ENCODE measurements around the gene DCAF8L1.
"Not testable (repeated sequence)": the region's sequence is repeated elsewhere in the genome, so short reads cannot be mapped to it uniquely, and the experiment has no call there.

DCAF8L1 gene

GRCh38 chrX:27981349-27981748, at the start of gene DCAF8L1:
TSS of gene DCAF8L1 (minus strand) at chrX:27981449. CDS start at chrX:27981334, 115 bp downstream.
- DNase-seq, result no peak

DNA sequence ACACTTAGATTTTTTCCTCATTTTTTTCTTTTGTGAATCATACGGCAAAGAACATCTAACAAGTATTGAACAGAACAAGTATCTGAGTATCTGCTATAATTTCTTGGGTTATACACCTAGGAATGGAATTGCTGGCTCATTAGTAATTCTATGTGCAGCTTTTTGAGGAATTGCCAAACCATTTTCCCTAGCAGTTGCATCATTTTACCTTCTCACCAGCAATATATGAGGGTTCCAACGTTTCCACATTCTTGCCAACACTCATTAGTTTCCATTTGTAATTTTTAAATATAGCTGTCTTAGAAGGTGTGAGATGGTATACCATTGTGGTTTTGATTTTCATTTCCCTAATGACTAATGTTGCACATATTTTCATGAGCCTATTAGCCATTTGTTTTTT, 41.1 kb upstream of the DCAF8L1 start:
- no peak for DNase-seq

DNA sequence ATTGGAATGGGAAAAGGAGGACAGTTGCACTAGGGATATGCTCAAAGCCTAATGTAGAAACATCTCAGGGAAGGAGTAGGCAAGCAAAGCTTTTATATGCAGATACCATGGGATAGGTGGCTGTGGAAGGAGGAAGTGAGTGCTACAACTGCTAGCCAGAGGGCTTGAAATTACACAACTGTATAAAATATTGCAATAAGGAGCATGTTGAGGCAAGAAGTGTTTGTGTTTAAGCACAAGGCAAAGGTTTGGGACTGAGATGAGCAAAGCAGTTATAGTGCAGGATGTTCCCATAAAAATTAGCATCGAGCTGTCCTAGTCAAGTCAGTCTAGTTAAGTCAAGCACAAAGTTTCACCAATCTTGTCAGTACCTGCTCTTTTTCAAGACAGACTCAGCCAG, 35.6 kb upstream of the DCAF8L1 start:
- no peak for DNase-seq

- DNase-seq, result no peak
Observed at GRCh38 chrX:28015993-28016392, 34.7 kb upstream of the DCAF8L1 start.

DNA sequence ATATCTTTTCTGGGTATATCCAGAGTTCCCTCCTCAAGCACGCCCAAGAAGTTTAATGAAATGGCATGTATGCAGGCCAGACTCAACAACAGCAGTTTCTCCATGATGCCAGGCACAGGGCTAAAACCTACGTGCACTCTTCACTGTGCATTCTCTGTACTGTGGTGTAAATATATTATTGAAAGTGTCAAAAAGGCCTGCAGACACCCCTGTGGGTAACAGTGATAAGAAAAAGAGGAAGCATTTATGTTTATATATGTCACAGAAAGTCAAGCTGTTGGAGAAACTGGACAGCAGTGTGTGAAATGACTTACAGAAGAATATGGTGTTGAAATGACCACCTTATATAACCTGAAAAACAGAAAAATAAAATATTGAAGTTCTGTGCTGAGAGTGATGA, 29.6 kb upstream of the DCAF8L1 start:
- no peak for DNase-seq

DNA sequence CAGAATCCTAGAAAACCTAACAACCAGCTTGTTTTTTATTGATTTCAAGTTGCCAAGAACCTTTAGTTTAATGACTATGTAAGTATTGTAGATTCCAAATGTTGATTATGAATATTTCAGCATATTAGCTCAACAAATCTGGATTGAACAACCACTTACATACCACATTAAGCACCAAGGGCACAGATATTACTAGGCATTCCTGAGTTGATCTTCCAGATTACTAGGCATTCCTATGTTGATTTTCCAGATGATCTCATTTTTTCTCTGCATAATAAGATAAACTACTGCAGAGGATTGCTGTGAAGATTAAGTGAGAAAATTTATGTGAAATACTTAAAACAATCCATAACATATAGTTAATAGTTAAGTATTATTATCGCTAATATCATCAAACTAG, 17.4 kb upstream of the DCAF8L1 start:
- no peak for DNase-seq

DNA sequence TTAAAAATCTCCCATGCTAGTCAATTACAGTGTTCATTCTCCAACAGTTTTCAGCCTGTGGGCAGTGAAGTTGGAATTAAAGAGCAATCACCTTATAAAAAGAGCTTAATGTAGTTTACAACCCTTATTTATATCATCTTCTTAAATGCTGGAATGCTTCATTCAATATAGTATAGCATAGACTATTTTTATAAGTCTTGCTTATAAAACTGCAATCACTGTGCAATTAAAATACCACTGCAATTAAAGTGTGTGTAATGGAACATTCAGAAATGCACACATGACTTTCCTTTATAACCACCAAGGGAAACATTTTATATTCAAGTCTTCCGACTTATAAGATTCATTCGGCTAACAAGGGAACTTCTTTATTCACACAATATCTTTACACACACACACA, 16.4 kb upstream of the DCAF8L1 start:
- no peak for DNase-seq

DNA sequence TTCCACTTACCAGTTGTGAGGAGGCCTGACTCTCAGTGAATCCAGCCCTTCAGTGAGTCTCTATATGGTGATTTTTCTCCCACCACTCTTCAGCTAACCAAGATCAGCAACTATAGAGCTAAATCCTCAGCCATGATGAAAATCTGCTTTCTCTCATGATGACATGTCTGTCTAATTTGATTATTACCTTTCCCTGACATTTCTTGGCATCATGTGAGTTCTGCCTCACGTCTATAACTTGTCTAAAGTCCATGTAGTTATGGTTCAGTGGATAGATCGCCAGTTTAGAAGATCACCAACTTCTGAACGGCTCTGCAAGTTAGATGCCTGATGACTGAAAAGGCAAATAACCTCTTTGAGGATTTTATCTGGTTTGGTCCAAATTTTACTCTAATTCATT, 14.9 kb upstream of the DCAF8L1 start:
- DNase-seq, result no peak

- no peak for DNase-seq
Observed at GRCh38 chrX:27995611-27996010, 14.4 kb upstream of the DCAF8L1 start.

DNA sequence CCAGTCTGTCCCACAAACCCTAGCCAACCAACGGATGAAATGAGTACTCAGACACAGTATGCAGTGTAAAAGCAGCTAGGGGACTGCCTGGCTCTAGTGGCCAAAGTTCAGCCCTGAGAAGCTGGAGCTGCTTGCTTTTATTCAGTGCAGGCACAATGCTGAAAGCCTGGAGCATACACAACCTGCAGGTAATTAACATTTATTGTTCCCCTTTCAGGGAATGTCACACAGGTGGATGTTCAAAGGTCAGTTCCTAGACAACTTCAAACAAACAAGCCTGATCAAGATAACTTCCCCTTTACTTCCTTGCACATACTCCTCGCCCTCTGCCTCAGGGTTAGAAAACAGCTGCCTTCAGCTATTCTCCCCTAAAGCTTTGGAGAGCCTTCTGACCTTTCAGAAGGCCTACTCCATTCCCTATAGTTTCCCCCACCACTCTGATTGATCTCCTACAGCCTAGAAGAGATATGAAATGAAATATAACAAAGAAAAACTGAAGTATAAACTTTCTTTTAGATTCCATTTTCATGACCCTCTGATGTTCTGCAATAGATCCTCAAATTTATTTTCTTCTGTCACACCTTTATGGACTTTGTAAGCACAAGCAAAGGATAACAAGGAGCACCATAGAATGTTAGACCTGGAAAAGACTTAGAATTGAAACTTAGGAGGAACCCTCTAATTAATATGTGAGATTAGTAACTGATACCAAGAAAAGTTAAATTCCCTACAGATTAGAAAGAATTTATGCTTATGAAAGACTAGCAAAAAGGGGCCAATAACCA, 6.8 kb upstream of the DCAF8L1 start:
- DNase-seq, result no peak

DNA sequence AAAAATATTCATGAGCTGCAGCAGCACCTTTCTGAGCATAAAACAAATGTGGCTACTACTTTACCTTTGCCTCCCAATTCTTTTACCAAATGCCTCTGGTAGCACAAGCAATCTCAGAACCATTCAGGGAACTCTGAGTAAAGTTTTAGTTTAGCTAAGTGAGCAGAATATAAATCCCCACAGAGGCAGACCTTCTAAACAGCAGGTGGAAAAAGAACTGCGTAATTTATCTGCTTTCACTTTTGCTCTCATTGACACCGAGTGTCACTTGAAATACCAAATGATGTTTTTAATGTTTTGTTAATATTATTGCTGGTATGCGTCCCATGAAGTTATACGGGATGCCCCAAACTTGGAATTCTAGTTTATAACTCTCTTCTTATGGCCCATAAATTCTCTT, 4.3 kb downstream of the DCAF8L1 start:
- not testable (repeated sequence) for DNase-seq

- no peak for DNase-seq
Observed at GRCh38 chrX:27976284-27976683, 5.0 kb downstream of the DCAF8L1 start.

DNA sequence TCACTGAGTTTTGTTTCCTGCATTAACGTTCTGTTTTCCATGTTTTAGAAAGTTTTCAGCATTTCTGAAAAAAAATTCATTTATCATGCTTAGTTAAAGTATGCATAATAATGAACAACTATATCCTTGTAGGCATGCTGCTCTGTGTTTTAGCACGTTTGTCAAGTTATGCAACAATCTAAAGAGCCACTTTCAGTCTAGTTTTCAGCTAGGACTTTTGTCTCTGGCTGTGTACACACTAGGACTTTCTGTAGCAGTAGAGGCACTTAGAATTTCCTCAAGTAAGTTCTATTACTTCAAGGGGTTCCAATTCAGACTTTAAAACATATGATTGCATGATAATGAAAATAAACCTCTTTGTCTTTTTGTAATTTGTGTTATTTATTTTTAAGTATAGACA, 12.4 kb downstream of the DCAF8L1 start:
- DNase-seq, result no peak

DNA sequence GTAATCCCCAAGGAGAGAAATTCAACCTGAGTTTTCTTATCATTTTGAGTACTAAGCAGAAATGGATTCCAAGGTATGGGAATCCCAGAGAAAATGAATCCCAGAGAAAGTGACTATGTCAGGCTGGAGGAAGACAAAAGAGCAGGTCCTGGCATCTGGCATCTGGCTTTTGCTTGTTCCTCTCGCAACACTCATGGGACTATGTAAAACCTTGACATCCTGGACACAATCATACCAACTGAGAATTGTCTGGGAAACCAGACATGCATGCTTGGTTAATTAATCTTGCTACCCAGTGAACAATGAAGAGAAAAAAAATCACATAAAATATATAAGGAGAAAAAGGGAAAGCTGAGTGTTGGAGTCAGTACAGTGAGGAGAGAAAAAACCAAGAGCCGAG, 12.9 kb downstream of the DCAF8L1 start:
- no peak for DNase-seq

- no peak for DNase-seq
Observed at GRCh38 chrX:27966955-27967354, 14.3 kb downstream of the DCAF8L1 start.

- no peak for DNase-seq
Observed at GRCh38 chrX:27966492-27966891, 14.8 kb downstream of the DCAF8L1 start.

GRCh38 chrX:27965348-27965747, 15.9 kb downstream of the DCAF8L1 start:
- not testable (repeated sequence) for DNase-seq

GRCh38 chrX:27964432-27964831, 16.8 kb downstream of the DCAF8L1 start:
- DNase-seq, result no peak

DNA sequence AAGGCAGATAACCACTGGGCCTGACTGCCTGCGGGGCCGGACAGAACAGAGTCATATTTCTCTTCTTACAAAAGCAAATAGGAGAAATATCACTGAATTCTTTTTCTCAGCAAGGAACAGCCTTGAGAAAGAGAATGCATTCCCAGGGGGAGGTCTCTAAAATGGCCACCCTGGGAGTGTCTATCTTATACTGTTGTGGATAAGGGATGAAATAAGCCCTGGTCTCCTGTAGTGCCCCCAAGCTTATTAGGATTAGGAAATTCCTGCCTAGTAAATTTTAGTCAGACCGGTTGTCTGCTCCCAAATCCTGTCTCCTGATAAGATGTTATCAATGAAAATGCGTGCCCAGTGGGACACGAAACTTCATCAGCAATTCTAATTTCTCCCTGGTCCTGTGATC, 20.8 kb downstream of the DCAF8L1 start:
- not testable (repeated sequence) for DNase-seq

GRCh38 chrX:27953171-27953570, 28.1 kb downstream of the DCAF8L1 start:
- no peak for DNase-seq

- DNase-seq, result no peak
Observed at GRCh38 chrX:27933361-27933760, 47.9 kb downstream of the DCAF8L1 start.

Measured in SIG-M5 (cell line).